G401 (cell line): ENCODE results near the gene KCNAB1. TPM values are rescaled to one million over a fixed set of nuclear protein-coding genes. Genes with fewer than 3 reads are reported as not detected.
A peak's percentile ranks its signal among the peaks of the same experiment; 100 is the strongest.
"Not testable (repeated sequence)": the region's sequence is repeated elsewhere in the genome, so short reads cannot be mapped to it uniquely, and the experiment has no call there.

Experiments
- DNase-seq: peaks from one replicate; pipeline ENCODE4 v3.0.0-alpha.2; 2015; ENCODE audit warnings: low spot score
- in situ Hi-C: cut with HindIII; loops from 2 replicates; pipeline ENCODE4 v1.10.0; 2016; ENCODE audit warnings: low sequenced_read_pairs, mixed read lengths
- total RNA-seq: library from RNA; depleted of rRNA; stranded (reverse); fragments of >200 nt; shearing (Covaris generic); gene quantifications from 2 replicates; pipeline ENCODE4 v1.2.3, GENCODE V29; 2014

Gene KCNAB1
- total RNA-seq, 1 experiment from 2014 or later: 12.6 TPM

DNA sequence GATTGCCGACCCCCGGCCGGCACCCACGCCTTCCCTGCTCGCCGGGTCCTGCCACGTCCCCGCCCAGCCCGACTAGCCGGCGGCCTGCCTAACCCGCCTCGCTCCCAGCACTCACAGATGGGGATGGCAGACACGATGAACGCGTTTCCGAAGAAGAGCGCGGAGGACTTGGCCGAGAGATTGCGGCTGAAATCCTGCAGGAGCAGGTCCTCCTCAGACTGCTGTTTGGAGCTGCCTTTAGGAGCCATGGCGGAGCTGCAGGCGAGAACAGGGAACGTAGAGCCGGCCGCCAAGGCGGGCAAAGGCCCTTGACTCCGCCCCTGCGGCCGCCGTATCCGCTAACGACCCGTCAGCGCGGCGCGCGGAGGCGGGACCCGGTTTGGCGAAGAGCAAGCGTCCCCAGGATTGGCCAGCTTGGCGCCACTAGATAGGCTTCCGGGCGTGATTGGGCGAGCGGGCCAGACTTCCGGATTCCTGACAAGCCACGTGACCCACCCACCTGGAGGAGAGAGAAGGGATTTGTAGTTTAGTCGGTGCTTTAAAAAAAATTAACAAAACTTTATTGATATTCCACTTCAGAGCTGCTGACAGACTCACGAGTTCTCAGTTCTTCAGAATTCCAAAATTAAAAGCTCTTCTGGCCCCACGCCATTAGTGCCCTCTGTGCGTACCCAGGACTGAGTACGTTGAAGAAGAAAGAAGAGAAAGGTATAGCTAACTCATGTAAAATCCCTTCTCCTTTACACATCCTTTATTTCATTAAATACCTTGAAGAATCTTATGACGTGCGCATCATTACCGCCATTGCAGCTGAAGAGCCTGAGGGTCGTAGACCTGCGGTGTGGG lies 434.7 kb downstream of the KCNAB1 start, which contains the start of gene SSR3:
Gene SSR3 (minus strand): TSS at position 276 of the 846 bp plus-strand sequence. CDS start 28 bp downstream, at position 248.
- peak; percentile 99 for DNase-seq
- in situ Hi-C loops: no loop called here

- no peak for DNase-seq
- in situ Hi-C loops: no loop called here
Measured at GRCh38 chr3:156558389-156558788, 438.0 kb downstream of the KCNAB1 start.

DNA sequence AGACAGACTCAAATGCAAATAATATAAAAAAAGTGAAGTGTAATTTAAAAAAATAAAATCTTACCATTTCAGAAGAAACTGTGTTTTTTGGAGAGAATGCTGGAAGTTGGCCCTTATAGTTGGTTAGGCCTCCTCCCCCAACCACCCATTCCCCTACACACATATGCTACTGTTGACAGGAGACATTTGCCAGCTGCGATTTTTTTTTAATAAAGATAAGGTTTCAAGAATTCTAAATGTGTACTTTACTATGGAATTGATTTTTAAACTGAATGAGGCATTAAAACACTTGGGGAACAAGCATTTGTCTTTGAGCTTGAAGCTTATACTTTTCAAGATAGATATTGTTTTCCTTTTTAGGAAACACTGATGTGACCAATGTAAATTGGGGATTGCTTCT lies 438.9 kb downstream of the KCNAB1 start:
- no peak for DNase-seq
- in situ Hi-C loops: no loop called here

- in situ Hi-C loops: no loop called here
- DNase-seq: no peak
Measured at GRCh38 chr3:156561533-156561932, 441.2 kb downstream of the KCNAB1 start.

DNA sequence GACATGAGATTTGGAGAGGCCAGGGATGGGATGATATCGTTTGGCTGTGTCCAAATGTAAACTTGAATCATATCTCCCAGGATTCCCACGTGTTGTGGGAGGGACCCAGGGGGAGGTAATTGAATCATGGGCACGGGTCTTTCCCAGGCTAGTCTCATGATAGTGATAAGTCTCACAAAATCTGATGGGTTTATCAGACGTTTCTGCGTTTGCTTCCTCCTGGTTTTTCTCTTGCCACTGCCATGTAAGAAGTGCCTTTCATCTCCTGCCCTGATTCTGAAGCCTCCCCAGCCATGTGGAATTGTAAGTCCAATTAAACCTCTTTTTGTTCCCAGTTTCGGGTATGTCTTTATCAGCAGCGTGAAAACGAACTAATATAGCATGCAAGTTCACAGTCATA lies 442.1 kb downstream of the KCNAB1 start:
- in situ Hi-C loops, DNase-seq: not testable (repeated sequence)

DNA sequence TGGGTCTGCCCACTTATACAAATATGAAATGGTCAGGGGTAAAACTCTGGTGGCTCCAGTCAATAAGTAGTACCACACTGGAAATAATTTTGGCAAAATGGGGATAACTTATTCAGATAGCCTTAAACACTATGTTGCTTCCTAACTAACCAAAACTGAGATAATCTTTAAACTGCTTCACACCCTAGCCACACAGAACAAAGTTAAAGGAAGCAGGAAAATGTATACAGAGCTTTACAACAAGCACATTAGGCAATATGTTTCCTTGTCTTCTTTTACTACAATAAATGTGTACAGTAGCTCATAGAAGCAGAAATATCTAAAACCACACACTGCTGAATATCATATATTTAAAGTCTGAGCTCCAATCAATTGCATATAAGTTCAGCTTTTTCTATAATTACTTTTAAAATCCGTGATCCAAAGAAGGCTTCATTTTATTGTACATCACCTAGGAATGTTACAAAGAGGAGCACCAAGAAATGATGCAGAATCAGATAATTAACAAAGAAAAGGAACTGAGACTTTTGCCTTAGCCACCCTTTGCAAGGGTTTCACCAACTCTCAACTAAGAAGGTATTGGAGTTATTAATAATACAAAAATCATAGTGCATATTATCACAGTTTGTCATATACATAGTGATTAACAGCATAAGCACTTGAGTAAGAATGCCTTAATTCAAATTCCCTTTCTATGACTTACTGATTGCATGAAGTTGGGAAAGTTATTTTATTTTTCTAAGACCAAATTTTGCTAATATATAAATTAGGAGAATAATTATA lies 443.7 kb downstream of the KCNAB1 start:
- in situ Hi-C loops: no loop called here
- no peak for DNase-seq

- in situ Hi-C loops, DNase-seq: not testable (repeated sequence)
Measured at GRCh38 chr3:156569016-156569415, 448.6 kb downstream of the KCNAB1 start.

DNA sequence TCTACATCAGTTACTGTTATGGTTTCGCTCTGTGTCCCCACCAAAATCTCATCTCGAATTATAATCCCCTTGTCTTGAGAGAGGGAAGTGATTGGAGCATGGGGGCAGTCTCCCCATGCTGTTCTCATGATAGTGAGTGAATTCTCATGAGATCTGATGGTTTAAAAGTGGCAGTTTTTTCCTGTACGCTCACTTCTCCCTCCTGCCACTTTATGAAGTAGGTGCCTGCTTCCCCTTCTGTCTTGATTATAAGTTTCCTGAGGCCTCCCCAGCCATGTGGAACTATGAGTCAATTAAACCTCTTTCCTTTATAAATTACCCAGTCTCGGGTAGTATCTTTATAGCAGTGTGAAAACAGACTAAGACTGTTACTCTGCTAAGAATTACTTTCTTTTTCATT lies 449.5 kb downstream of the KCNAB1 start:
- in situ Hi-C loops: not testable (repeated sequence)

DNA sequence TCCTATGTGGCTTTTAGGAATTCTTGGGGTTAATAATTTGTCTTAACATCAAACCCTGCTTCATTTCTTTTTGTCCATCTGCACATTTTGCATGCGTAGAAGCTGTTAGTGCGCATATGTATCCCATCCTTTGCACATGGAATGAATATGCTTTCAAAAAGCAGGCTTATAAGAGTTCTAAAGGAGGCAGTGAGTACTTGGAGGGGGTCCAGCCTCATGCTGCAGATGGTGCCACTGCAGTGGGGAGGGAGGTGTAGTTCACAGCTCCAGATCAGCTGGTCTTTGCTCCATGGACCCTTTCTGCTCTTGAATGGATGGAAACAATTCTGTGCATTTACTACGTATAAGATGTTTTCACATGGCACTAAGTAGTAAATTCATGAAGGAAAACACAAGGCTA lies 455.3 kb downstream of the KCNAB1 start:
- in situ Hi-C loops: no loop called here
- DNase-seq: no peak

More for the DNA sequence above, 449.5 kb downstream of the KCNAB1 start:
- DNase-seq: not testable (repeated sequence)

- in situ Hi-C loops: no loop called here
- no peak for DNase-seq
Measured at GRCh38 chr3:156576051-156576450, 455.7 kb downstream of the KCNAB1 start.

GRCh38 chr3:156576651-156577348 lies 456.4 kb downstream of the KCNAB1 start:
- DNase-seq: no peak
- in situ Hi-C loops: no loop called here

DNA sequence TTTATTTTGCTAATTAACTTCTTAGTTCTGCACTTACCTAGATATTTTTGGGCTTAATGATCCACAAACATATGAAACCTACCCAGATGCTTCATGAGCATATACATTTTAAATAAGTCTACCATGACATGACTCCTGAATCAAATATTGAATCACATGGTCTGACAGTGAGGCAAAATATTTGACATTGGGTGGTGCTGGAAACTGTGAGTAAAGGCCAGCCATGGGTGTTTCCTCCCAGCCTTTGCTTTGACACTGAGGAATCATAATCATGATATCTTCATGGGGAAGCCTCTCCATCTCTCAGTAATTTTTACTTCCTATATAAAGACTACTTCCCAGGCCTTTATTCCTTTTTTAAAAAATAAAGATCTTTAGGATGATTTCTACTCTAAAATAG lies 457.4 kb downstream of the KCNAB1 start:
- in situ Hi-C loops: no loop called here
- DNase-seq: no peak

- no peak for DNase-seq
- in situ Hi-C loops: no loop called here
Measured at GRCh38 chr3:156579427-156579851, 459.1 kb downstream of the KCNAB1 start.

- DNase-seq: no peak
- in situ Hi-C loops: no loop called here
Measured at GRCh38 chr3:156581033-156581432, 460.7 kb downstream of the KCNAB1 start.

- DNase-seq: no peak
- in situ Hi-C loops: no loop called here
Measured at GRCh38 chr3:156581954-156582353, 461.6 kb downstream of the KCNAB1 start.

GRCh38 chr3:156582532-156583183 lies 462.3 kb downstream of the KCNAB1 start:
- in situ Hi-C loops: no loop called here
- no peak for DNase-seq

GRCh38 chr3:156583469-156583868 lies 463.1 kb downstream of the KCNAB1 start:
- no peak for DNase-seq
- in situ Hi-C loops: no loop called here

GRCh38 chr3:156586905-156587759 lies 466.8 kb downstream of the KCNAB1 start:
- in situ Hi-C loops: no loop called here
- peak; percentile 11 for DNase-seq
